ENCODE measurements around the gene GRPEL1. TPM values are rescaled to one million over a fixed set of nuclear protein-coding genes. Genes with fewer than 3 reads are reported as not detected.

The GRPEL1 gene
- polyA plus RNA-seq, 3 donors, result 44.1 to 49.6 (median 45.4) TPM

- H3K4me1 ChIP-seq (ENCODE audit: control insufficient read depth in 1 of 2, insufficient read depth in 2 of 2, low read length in 2 of 2), result peaks cover 37 to 46% of the 10 kb centered on the region in 2 donors
- Mint-ChIP-seq H3K4me1 (peaks cover 39% of the 10 kb centered on the region), H3K27me3 (ENCODE audit: low read depth in 3 of 3) (peaks cover 13 to 29% (median 25%) of the 10 kb centered on the region in 3 donors), H3K4me3 (peak overlapping the region; percentile 91 to 98), H3K9me3 (no peaks in the 10 kb centered on the region), H3K36me3 (peaks cover 10 to 16% of the 10 kb centered on the region in 2 donors), H3K27ac (peak overlapping the region in 5 of 7 donors; percentile 90 to 96 (median 90))
- H3K27ac ChIP-seq (ENCODE audit: low read depth in 1 of 2, low read length in 2 of 2), result peak overlapping the region in 1 of 2 donors; percentile 66
- DNase-seq, result no peak
- TF ChIP-seq CTCF (IDR thresholded peaks at IDR 0.05), result no peak
- no peaks in the 10 kb centered on the region for H3K9me3 ChIP-seq (replicated peaks in 1 of 2; ENCODE audit: control insufficient read depth in 1 of 2, insufficient read depth in 1 of 2, low read length in 2 of 2)
- peaks cover 0 to 18% of the 10 kb centered on the region in 2 donors for H3K27me3 ChIP-seq (ENCODE audit: control insufficient read depth in 2 of 2, insufficient read depth in 2 of 2, low read length in 2 of 2)
- H3K79me2 ChIP-seq (ENCODE audit: insufficient read depth, low read length), result peaks cover 40% of the 10 kb centered on the region
- H3K4me3 ChIP-seq (replicated peaks in 1 of 3; ENCODE audit: low read depth in 2 of 3, low read length in 3 of 3), result peak overlapping the region; percentile 58 to 83 (median 70)
- peak overlapping the region; percentile 95 for H2AFZ ChIP-seq (ENCODE audit: insufficient read depth, low read depth, low read length, poor library complexity, severe bottlenecking)
- peaks cover 35% of the 10 kb centered on the region for H4K20me1 ChIP-seq (ENCODE audit: insufficient read depth, low read length)
- WGBS (ENCODE audit: insufficient coverage), result 7% methylated on average over 17 of the region's 20 CpGs
- H3K9ac ChIP-seq (ENCODE audit: insufficient read depth, low read length, poor library complexity, severe bottlenecking), result peak overlapping the region; percentile 53
- peak overlapping the region; percentile 88 for H3K4me2 ChIP-seq (replicated peaks; ENCODE audit: extremely low read depth, low read length, poor library complexity, severe bottlenecking)
- H3K36me3 ChIP-seq (replicated peaks in 1 of 2; ENCODE audit: control insufficient read depth in 1 of 2, insufficient read depth in 2 of 2, low read length in 2 of 2), result peaks cover 6 to 9% of the 10 kb centered on the region in 2 donors
- intact Hi-C loops (cut with micrococcal nuclease), result loop anchor here (1.0 to 10.0 kb wide), 4 partner anchors 27 to 284 kb away; partner anchors contain the start of gene KIAA0232 (in 1 of the 2)
These were observed 1.0 kb upstream of the GRPEL1 start for GRCh38 chr4:7068883-7069282.

DNA sequence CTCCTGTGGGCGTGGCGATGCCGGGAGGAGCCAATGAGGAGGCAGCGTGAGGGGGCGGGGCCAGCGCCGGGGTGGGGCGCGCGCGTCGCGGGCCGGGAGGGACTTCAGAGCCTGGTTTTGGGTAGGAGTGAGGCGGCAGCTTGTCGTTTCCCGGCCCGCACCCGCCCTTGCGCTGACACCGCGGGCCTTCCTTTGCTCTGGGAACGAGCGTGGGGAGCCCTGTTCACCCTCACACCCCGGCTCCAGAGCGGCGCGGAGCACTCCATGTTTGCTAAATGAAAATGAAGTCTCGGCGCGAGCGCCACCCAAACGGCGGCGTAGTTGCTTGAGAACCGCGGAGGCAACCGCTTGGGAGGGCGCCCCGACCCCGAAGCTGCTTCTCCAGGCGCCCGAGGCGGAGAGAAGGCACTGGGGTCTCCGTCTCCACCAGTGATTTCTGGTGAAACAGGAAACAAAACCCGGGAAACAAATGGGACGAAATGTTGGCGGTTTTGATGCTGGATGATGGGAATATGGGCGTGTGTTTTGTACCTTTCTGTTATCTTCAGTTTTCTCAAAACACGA lies 497 bp upstream of the GRPEL1 start:
- peak overlapping the region; percentile 90 to 96 (median 90) for H3K27ac Mint-ChIP-seq

More for the DNA sequence above, 497 bp upstream of the GRPEL1 start:
- Histone ChIP-seq H3K27ac (ENCODE audit: low read depth in 1 of 2, low read length in 2 of 2) (peak overlapping the region; percentile 58 to 66), H3K79me2 (ENCODE audit: insufficient read depth, low read length) (peaks cover 45% of the 10 kb centered on the region), H3K9ac (ENCODE audit: insufficient read depth, low read length, poor library complexity, severe bottlenecking) (peak overlapping the region; percentile 53), H3K36me3 (replicated peaks in 1 of 2; ENCODE audit: control insufficient read depth in 1 of 2, insufficient read depth in 2 of 2, low read length in 2 of 2) (peaks cover 11 to 15% of the 10 kb centered on the region in 2 donors), H3K27me3 (ENCODE audit: control insufficient read depth in 2 of 2, insufficient read depth in 2 of 2, low read length in 2 of 2) (peaks cover 0 to 18% of the 10 kb centered on the region in 2 donors), H4K20me1 (ENCODE audit: insufficient read depth, low read length) (peaks cover 40% of the 10 kb centered on the region), H3K4me3 (replicated peaks in 1 of 3; ENCODE audit: low read depth in 2 of 3, low read length in 3 of 3) (peak overlapping the region; percentile 58 to 83 (median 70)), H3K4me2 (replicated peaks; ENCODE audit: extremely low read depth, low read length, poor library complexity, severe bottlenecking) (peak overlapping the region; percentile 88), H2AFZ (ENCODE audit: insufficient read depth, low read depth, low read length, poor library complexity, severe bottlenecking) (peak overlapping the region; percentile 95), H3K9me3 (replicated peaks in 1 of 2; ENCODE audit: control insufficient read depth in 1 of 2, insufficient read depth in 1 of 2, low read length in 2 of 2) (no peaks in the 10 kb centered on the region), H3K4me1 (ENCODE audit: control insufficient read depth in 1 of 2, insufficient read depth in 2 of 2, low read length in 2 of 2) (peaks cover 37 to 46% of the 10 kb centered on the region in 2 donors)
- DNase-seq, result no peak
- Mint-ChIP-seq H3K4me1 (peaks cover 39% of the 10 kb centered on the region), H3K4me3 (peak overlapping the region; percentile 91 to 98), H3K9me3 (no peaks in the 10 kb centered on the region), H3K27me3 (ENCODE audit: low read depth in 3 of 3) (peaks cover 13 to 27% (median 23%) of the 10 kb centered on the region in 3 donors), H3K36me3 (peaks cover 15 to 21% of the 10 kb centered on the region in 2 donors)
- WGBS (ENCODE audit: insufficient coverage), result under 1% methylated on average over 44 of the region's 50 CpGs
- intact Hi-C loops (cut with micrococcal nuclease), result loop anchor here (1.0 to 10.0 kb wide), 4 partner anchors 26 to 284 kb away; partner anchors contain the start of gene KIAA0232 (in 1 of the 2)
- no peak for TF ChIP-seq CTCF (IDR thresholded peaks at IDR 0.05)

Data from CD14-positive monocyte (primary cell).